A673 (cell line): Measurements from ENCODE around the gene BCAS4.

Source experiments
- CTCF ChIP-seq: fragments of 300-800, 200-600 bp; sonication (generic); conservative IDR thresholded peaks from 2 replicates; pipeline ENCODE4 v1.5.1; 2017; ENCODE audit warnings: low read depth, mild to moderate bottlenecking, antibody characterized with exemption, low read length, moderate library complexity, mixed read lengths
- EZH2 ChIP-seq: fragments of 200-600 bp; sonication (generic); IDR thresholded peaks from 2 replicates; pipeline ENCODE4 v1.6.1; 2017; ENCODE audit warnings: borderline replicate concordance, low read depth, mild to moderate bottlenecking, mixed read lengths, antibody characterized with exemption, low read length; ENCODE audit not compliant: poor library complexity, severe bottlenecking

- TF ChIP-seq CTCF = no peak
- no peak for TF ChIP-seq EZH2
Observed at GRCh38 chr20:50783390-50783789, 11.5 kb upstream of the BCAS4 start.
